Motor neuron (in vitro differentiated cells): Measurements from ENCODE around the gene ETS1. TPM values are rescaled to one million over a fixed set of nuclear protein-coding genes. Genes with fewer than 3 reads are reported as not detected.

Experiments used
- ATAC-seq, 8 experiments: fragments of 200-7000 bp; cut with Tn5 transposase; replicated peaks in 6 of 8; 2 replicates each; pipeline ENCODE4 v1.8.0; 2021; ENCODE audit warnings: mild to moderate bottlenecking in 8 of 8, moderate library complexity in 8 of 8
- H3K27ac ChIP-seq, 2 donors: fragments of 250-450 bp; sonication (Bioruptor Pico); 2 replicates each; pipeline ENCODE4 v1.9.0; 2021; ENCODE audit warnings: antibody characterized with exemption in 2 of 2, mild to moderate bottlenecking in 2 of 2, moderate library complexity in 1 of 2
- H3K4me1 ChIP-seq, 2 donors: fragments of 250-450 bp; sonication (Bioruptor Pico); replicated peaks in 1 of 2; 2 replicates each; pipeline ENCODE4 v1.6.1; 2021; ENCODE audit warnings: antibody characterized with exemption in 2 of 2, mild to moderate bottlenecking in 2 of 2, moderate library complexity in 1 of 2
- H3K4me3 ChIP-seq, 5 donors: fragments of 250-450 bp; sonication (Bioruptor Pico); 2 replicates each; pipeline ENCODE4 v1.9.0; 2021; ENCODE audit warnings: antibody characterized with exemption in 5 of 5, mild to moderate bottlenecking in 5 of 5, moderate library complexity in 4 of 5
- WGBS, 10 experiments: fragments of 450-650 bp; shearing (Covaris generic); methylation state at CpG; one replicate each; pipeline ENCODE4 v1.0.0; 2022; 5-methylcytosine and 5-hydroxymethylcytosine counted together
- in situ Hi-C, 9 experiments: fragments of 400-800 bp; cut with MboI; loops; one replicate each; pipeline ENCODE4 v1.15.0; 2021; ENCODE audit warnings: low sequenced_read_pairs in 9 of 9, low pct_unique_long_range_greater_than_20kb in 2 of 9; ENCODE audit not compliant: unreplicated experiment in 9 of 9
- total RNA-seq, 8 experiments: library from RNA; unstranded; fragments of 300-600 nt; gene quantifications; 2 replicates each; pipeline versions ENCODE4 v1.2.3 to v1.2.4, GENCODE V29; 2022

ETS1 gene
- total RNA-seq, 8 experiments from 2014 or later: 0.11 to 18.4 (median 3.4) TPM

GRCh38 chr11:128502726-128503125 is 84.6 kb downstream of the ETS1 start:
- in situ Hi-C loops: no loop called here

DNA sequence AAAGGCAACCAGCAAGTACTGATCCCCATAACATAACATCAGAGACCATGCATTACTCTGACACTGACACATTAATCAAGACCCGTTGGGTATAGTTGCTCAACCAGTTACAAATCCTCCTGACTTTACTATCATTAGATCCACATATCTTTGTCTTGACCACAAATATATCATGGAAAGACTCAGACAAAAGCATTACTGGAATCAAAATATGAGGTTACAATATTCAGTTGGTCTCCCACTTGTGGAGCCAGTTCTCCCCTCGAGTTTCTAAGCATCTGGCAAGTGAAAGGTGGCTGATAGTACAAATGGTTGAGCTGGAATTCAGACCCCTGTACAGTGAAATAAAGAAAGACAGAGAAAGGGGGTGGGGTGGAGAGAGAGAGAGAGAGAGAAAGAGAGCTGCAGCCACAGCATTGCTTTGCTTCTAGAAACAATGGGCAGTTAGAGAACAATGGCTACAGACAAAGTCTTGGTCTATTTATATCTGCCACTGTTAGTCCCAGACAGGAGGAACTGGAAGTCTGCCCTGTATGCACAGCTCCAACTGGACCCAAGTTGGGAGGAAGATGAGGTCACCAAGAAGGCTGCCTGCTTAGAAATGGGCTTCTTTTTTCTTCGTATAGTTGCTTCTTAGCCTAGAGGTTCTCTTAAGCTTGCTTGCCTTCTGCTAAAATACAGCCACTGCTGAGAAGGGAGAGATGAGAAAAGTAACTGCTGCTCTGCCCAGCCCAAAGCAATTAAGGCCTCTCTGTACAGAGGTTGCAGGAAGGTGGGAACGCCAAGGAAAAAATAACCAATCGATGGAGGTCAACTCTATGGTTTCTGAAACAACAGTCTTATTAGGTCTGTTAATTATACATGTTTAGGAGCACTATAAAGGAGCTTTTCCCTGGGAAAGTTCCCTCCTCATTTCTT is 85.5 kb downstream of the ETS1 start:
- in situ Hi-C loops: no loop called here
- peak in 5 of 8 experiments; percentile 13 to 58 (median 43) for ATAC-seq
- Histone ChIP-seq H3K4me3 (no peak overlapping the region), H3K4me1 (peaks cover 1 to 16% of the 10 kb centered on the region in 2 donors), H3K27ac (no peak overlapping the region)
- 10 to 95% (median 51%) methylated on average over 2 to 5 of the region's 5 CpGs; no CpG with 5 or more reads in 2 of the 10 experiments for WGBS, 10 experiments

More at GRCh38 chr11:128502726-128503125, 84.6 kb downstream of the ETS1 start:
- Histone ChIP-seq H3K27ac (no peak overlapping the region), H3K4me3 (no peak overlapping the region), H3K4me1 (peaks cover 7 to 23% of the 10 kb centered on the region in 2 donors)
- peak in 3 of 8 experiments; percentile 25 to 45 (median 35) for ATAC-seq
- 0 to 87% (median 24%) methylated on average over 1 to 4 of the region's 4 CpGs; no CpG with 5 or more reads in 2 of the 10 experiments for WGBS, 10 experiments

GRCh38 chr11:128501008-128501407 is 86.3 kb downstream of the ETS1 start:
- in situ Hi-C loops: no loop called here
- ATAC-seq: no peak

GRCh38 chr11:128500493-128500892 is 86.9 kb downstream of the ETS1 start:
- WGBS, 10 experiments: 4 to 100% (median 80%) methylated on average over 2 to 5 of the region's 5 CpGs; no CpG with 5 or more reads in 1 of the 10 experiments
- Histone ChIP-seq H3K4me3 (no peak overlapping the region), H3K4me1 (peaks cover 0 to 11% of the 10 kb centered on the region in 2 donors), H3K27ac (no peak overlapping the region)
- in situ Hi-C loops: no loop called here
- ATAC-seq: no peak

More at GRCh38 chr11:128501008-128501407, 86.3 kb downstream of the ETS1 start:
- H3K4me3 ChIP-seq: no peak overlapping the region
- H3K4me1 ChIP-seq: peaks cover 0 to 13% of the 10 kb centered on the region in 2 donors
- 53 to 100% (median 85%) methylated on average over 1 to 4 of the region's 4 CpGs for WGBS, 10 experiments
- H3K27ac ChIP-seq: no peak overlapping the region

- H3K27ac ChIP-seq: no peak overlapping the region
- in situ Hi-C loops: no loop called here
- no peak for ATAC-seq
- H3K4me1 ChIP-seq: peaks cover 0 to 11% of the 10 kb centered on the region in 2 donors
- WGBS, 10 experiments: 8 to 100% (median 86%) methylated on average over 1 to 12 of the region's 13 CpGs
- H3K4me3 ChIP-seq: no peak overlapping the region
Observed at GRCh38 chr11:128499613-128500253, 87.6 kb downstream of the ETS1 start.

- in situ Hi-C loops: no loop called here
- no peak overlapping the region for H3K4me3 ChIP-seq
- peaks cover 0 to 10% of the 10 kb centered on the region in 2 donors for H3K4me1 ChIP-seq
- no peak overlapping the region for H3K27ac ChIP-seq
- ATAC-seq: no peak
- 14 to 100% (median 83%) methylated on average over 1 to 2 of the region's 2 CpGs; no CpG with 5 or more reads in 3 of the 10 experiments for WGBS, 10 experiments
Observed at GRCh38 chr11:128498721-128499245, 88.6 kb downstream of the ETS1 start.

GRCh38 chr11:128497776-128498095 is 89.6 kb downstream of the ETS1 start:
- no peak overlapping the region for H3K27ac ChIP-seq
- ATAC-seq: peak in 3 of 8 experiments; percentile 1 to 4 (median 1)
- peaks cover 0 to 4% of the 10 kb centered on the region in 2 donors for H3K4me1 ChIP-seq
- in situ Hi-C loops: no loop called here
- no peak overlapping the region for H3K4me3 ChIP-seq
- WGBS, 10 experiments: 0 to 90% (median 55%) methylated on average over 1 to 3 of the region's 3 CpGs; no CpG with 5 or more reads in 4 of the 10 experiments

- ATAC-seq: peak in 6 of 8 experiments; percentile 8 to 80 (median 58)
- no peak overlapping the region for H3K4me3 ChIP-seq
- H3K27ac ChIP-seq: no peak overlapping the region
- 0 to 100% (median 68%) methylated on average over 1 to 6 of the region's 7 CpGs; no CpG with 5 or more reads in 1 of the 10 experiments for WGBS, 10 experiments
- in situ Hi-C loops: no loop called here
- H3K4me1 ChIP-seq: peaks cover 0 to 8% of the 10 kb centered on the region in 2 donors
Observed at GRCh38 chr11:128497061-128497775, 90.1 kb downstream of the ETS1 start.

- no peak overlapping the region for H3K4me3 ChIP-seq
- H3K27ac ChIP-seq: no peak overlapping the region
- in situ Hi-C loops: no loop called here
- peaks cover 0 to 6% of the 10 kb centered on the region in 2 donors for H3K4me1 ChIP-seq
- WGBS, 10 experiments: 0 to 100% (median 80%) methylated on average over 1 to 4 of the region's 4 CpGs; no CpG with 5 or more reads in 3 of the 10 experiments
- ATAC-seq: peak in 3 of 8 experiments; percentile 32 to 58 (median 36)
Observed at GRCh38 chr11:128496692-128497060, 90.7 kb downstream of the ETS1 start.

GRCh38 chr11:128496249-128496648 is 91.1 kb downstream of the ETS1 start:
- Histone ChIP-seq H3K4me1 (peaks cover 0 to 6% of the 10 kb centered on the region in 2 donors), H3K27ac (no peak overlapping the region), H3K4me3 (no peak overlapping the region)
- 0 to 100% (median 68%) methylated on average over 1 to 3 of the region's 3 CpGs; no CpG with 5 or more reads in 2 of the 10 experiments for WGBS, 10 experiments
- ATAC-seq: no peak
- in situ Hi-C loops: no loop called here

GRCh38 chr11:128494418-128495332 is 92.7 kb downstream of the ETS1 start:
- in situ Hi-C loops: no loop called here
- no peak for ATAC-seq
- no peak overlapping the region for H3K27ac ChIP-seq
- WGBS, 10 experiments: 28 to 83% (median 59%) methylated on average over 1 to 3 of the region's 3 CpGs; no CpG with 5 or more reads in 3 of the 10 experiments
- H3K4me1 ChIP-seq: peaks cover 0 to 6% of the 10 kb centered on the region in 2 donors
- H3K4me3 ChIP-seq: no peak overlapping the region

- no peak overlapping the region for H3K4me3 ChIP-seq
- ATAC-seq: no peak
- 28 to 100% (median 80%) methylated on average over 1 to 2 of the region's 2 CpGs; no CpG with 5 or more reads in 1 of the 10 experiments for WGBS, 10 experiments
- peaks cover 0 to 6% of the 10 kb centered on the region in 2 donors for H3K4me1 ChIP-seq
- no peak overlapping the region for H3K27ac ChIP-seq
- in situ Hi-C loops: no loop called here
Observed at GRCh38 chr11:128493570-128493965, 93.8 kb downstream of the ETS1 start.
